COR-L47 (cell line): Measurements from ENCODE around the gene TMEM129.
"Not testable (repeated sequence)": the region's sequence is repeated elsewhere in the genome, so short reads cannot be mapped to it uniquely, and the experiment has no call there.

ENCODE experiments used
- DNase-seq: peaks from one replicate; lab custom pipeline; 2025; lab: John Stamatoyannopoulos, UW

Gene TMEM129

GRCh38 chr4:1721666-1722550 is 785 bp upstream of the TMEM129 start:
- no peak for DNase-seq

- no peak for DNase-seq
Observed at GRCh38 chr4:1720163-1720983, 750 bp downstream of the TMEM129 start.

GRCh38 chr4:1718095-1718850 is 2.9 kb downstream of the TMEM129 start:
- DNase-seq, result peak; percentile 78

- peak; percentile 87 for DNase-seq
Observed at GRCh38 chr4:1717129-1718094, 3.7 kb downstream of the TMEM129 start.

GRCh38 chr4:1716065-1716945 is 4.8 kb downstream of the TMEM129 start:
- no peak for DNase-seq

GRCh38 chr4:1715002-1715758 is 5.9 kb downstream of the TMEM129 start:
- no peak for DNase-seq

GRCh38 chr4:1714303-1715001 is 6.7 kb downstream of the TMEM129 start:
- DNase-seq, result no peak

GRCh38 chr4:1713003-1713851 is 7.9 kb downstream of the TMEM129 start:
- DNase-seq, result peak; percentile 36

GRCh38 chr4:1712216-1713002 is 8.7 kb downstream of the TMEM129 start, which contains the start of gene SLBP:
TSS of gene SLBP (minus strand) at chr4:1712319. CDS start at chr4:1712188, 131 bp downstream.
- DNase-seq, result peak; percentile 96

GRCh38 chr4:1711571-1712215 is 9.4 kb downstream of the TMEM129 start:
- no peak for DNase-seq

- no peak for DNase-seq
Observed at GRCh38 chr4:1711055-1711570, 10.0 kb downstream of the TMEM129 start.

- DNase-seq, result no peak
Observed at GRCh38 chr4:1708581-1708980, 12.5 kb downstream of the TMEM129 start.

- DNase-seq, result no peak
Observed at GRCh38 chr4:1706358-1706757, 14.8 kb downstream of the TMEM129 start.

- DNase-seq, result no peak
Observed at GRCh38 chr4:1705732-1706131, 15.4 kb downstream of the TMEM129 start.

GRCh38 chr4:1703867-1704266 is 17.3 kb downstream of the TMEM129 start:
- DNase-seq, result no peak

- DNase-seq, result not testable (repeated sequence)
Observed at GRCh38 chr4:1701671-1702070, 19.5 kb downstream of the TMEM129 start.
